Hindlimb muscle (tissue), 1 donor: Measurements from ENCODE around the gene SIAH1. TPM values are rescaled to one million over a fixed set of nuclear protein-coding genes. Genes with fewer than 3 reads are reported as not detected.
"Not testable (repeated sequence)": the region's sequence is repeated elsewhere in the genome, so short reads cannot be mapped to it uniquely, and the experiment has no call there.

ENCODE experiments used
- DNase-seq: peaks from one replicate; pipeline ENCODE4 v3.0.0-alpha.2; 2013
- polyA plus RNA-seq: library from polyadenylated mRNA; unstranded; fragments of 120-200 nt; gene quantifications from one replicate; pipeline ENCODE4 v1.2.1, GENCODE V29; 2013; ENCODE audit not compliant: insufficient read length

The SIAH1 gene, protein sequence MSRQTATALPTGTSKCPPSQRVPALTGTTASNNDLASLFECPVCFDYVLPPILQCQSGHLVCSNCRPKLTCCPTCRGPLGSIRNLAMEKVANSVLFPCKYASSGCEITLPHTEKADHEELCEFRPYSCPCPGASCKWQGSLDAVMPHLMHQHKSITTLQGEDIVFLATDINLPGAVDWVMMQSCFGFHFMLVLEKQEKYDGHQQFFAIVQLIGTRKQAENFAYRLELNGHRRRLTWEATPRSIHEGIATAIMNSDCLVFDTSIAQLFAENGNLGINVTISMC
- polyA plus RNA-seq: 28.2 TPM

DNA sequence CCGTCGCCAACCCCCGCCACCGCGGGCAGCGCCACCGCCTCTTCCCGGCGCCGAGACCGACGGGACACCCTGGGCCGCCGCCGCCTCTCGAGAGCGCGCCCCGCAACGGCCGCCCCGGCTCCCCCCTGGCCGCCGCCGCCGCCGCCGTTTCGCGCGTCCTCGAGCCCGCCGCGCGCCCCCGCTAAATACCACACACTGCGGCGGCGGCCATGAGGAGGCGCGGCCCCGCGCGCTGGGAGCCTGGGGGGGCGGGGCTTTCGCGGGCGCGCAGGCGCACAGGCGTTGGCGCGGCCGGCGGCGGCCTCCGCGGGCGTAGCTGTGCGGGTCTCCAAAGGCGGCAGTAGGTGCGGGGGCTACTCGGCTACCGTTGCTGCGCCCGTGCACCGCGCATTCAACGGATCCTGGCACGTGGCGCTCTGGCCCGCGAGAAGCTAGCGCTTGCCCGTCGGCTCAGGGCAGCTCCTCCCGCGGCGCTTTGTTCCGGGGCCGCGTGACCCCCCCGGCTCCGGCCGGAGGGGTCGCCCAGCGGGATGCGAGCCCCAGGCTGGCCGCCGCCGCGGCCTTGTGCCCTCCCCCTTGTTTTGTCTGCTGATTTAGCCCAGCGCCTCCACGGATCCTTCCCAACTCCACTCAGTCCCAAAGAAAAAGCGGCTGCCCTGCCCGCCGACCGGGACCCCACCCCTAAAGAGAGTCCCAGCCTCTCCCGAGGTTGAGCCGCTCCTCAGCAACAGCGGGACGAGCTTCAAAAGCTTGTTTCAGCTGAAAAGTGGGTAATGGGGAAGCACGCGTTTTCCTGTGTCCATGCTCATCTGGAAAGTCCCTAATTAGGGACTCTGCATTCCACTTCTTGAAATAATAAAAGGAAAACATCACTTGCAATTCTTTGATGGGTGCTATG, at the start of gene SIAH1:
Gene SIAH1, minus strand, starts transcription at position 161 of the 898 bp plus-strand sequence. CDS start 22,985 bp downstream, outside the sequence.
- DNase-seq: peak; percentile 92

DNA sequence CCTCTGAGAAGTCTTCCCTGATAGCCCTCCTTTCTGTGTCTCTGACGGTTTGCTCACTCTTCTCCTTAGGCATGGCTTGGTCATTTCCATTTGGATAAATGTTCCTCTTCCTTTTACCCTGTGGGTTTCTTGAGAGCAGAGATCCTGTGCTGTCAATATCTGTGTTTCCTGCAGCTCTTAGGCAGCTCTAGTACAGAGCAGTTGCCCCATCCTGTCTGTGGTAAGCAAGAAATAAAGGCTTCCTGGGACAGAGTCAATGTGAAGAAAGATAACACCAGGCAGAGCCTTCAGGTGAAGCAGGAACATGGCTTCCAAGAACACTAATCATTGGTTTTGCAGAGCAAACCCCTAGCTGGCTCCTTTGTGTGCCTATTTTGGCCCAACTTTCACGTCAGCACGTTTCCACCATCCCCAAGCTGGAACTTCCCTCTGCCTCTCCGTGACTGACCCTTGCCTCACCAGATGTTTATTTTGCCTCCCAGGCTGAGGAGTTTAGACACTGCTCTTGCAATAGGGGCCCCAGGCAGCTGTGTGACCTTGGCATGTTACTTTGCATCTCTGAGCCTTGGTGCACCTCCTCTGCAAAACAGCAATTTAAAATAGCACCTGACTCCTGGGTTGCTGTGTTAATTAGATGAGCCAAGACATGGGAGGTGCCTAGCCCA, 49.6 kb upstream of the SIAH1 start:
- peak; percentile 26 for DNase-seq

DNA sequence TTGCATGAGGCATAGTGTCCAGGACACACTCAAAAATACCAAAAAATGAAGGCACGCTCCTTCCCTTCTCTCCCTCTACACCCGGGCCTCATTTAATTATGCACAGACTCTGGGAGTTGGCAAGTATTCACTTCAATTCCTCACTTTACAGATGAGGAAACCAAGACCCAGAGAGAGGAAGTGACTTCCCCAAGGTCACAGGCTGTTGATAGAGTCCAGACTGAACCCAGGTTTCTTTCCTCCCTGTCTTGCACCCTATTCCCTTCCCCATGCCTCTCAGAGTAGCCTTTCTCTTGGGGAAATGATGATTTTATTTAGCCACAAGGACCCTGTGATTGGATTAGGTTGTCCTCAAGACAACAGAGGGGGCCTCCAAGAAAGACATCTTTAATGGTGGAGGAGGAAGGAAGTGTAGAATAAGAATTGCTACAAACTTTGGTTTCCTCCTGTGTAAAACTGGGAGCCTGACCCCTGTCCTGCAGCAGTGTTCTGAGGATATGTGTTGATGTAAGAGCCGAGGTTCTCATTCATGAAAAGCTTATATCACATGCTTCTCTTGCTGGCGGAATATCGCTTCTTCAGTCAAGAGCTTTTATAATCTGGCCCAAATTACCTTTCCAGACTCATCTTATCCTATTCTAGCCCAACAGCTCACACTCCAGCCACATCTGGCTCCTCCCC, 48.8 kb upstream of the SIAH1 start:
- no peak for DNase-seq

DNA sequence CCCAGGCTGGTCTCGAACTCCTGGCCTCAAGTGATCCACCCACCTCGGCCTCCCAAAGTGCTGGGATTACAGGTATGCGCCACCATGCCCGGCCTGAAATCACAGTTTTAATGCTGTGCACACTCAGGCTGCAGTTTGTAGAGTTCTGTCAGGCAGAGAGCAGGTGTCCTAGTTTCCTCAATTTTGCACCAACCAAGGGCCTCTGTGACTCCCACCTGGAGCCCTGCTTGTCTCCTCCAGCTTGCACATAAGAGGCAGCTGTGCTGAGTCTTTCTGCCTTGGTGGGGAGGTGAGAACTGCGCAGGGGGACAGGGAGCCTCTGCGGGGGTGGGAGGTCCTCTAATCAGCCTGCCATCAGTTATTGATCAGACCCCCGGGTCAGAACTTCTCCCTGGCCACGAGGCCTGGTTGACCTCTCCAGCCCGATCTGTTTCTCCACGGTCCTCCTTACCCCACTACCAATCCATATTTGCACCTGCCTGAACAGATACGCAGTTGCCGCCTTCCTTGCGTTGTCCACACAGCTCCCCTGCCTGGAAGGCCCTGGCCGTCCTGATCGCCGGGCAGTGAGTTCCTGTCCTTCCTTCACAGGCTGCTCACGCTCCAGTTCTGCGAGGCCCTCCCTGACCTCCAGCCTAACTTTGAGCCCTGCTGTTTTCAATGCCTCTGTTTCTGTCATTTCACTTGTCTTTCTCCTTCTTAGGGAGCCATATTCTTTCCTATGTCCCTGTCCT, 48.1 kb upstream of the SIAH1 start:
- no peak for DNase-seq

DNA sequence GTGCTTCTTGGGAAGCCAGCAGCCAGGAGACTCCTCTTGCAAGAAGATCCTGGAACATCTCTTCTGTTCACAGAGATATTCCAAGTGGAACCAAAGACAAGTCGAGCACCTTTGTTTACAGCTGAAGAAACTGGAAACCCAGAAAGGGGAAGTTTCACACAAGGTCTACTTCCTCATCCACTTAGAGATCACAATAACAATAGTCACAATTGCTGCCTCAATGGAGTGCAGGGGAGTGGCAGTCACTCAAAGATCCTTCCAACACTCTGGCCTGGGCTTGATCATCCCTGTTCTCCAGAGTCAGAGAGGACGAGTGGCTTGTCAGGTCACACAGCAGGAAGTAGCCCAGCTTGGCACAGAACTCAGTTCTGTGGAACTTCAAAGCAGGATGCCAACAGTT, 46.9 kb upstream of the SIAH1 start:
- no peak for DNase-seq

DNA sequence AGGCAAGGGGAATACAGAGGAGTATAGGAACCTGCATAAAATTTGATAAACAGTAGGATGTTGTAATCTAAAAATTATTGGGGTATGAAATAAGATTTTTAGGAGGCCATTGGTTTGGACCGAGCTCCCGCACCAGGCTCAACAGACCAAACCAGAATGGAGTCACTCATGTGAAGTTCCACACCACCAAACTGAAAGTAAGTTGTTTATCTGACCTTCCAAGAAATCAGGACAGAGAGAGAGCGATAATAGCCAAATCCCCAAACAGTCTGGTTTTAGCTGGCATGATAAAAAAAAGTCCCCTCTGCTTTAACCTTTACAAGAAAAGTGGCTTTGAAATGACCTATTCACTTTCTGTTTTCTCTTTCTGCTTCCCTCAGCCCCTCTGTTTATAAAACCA, 45.7 kb upstream of the SIAH1 start:
- DNase-seq: no peak

DNA sequence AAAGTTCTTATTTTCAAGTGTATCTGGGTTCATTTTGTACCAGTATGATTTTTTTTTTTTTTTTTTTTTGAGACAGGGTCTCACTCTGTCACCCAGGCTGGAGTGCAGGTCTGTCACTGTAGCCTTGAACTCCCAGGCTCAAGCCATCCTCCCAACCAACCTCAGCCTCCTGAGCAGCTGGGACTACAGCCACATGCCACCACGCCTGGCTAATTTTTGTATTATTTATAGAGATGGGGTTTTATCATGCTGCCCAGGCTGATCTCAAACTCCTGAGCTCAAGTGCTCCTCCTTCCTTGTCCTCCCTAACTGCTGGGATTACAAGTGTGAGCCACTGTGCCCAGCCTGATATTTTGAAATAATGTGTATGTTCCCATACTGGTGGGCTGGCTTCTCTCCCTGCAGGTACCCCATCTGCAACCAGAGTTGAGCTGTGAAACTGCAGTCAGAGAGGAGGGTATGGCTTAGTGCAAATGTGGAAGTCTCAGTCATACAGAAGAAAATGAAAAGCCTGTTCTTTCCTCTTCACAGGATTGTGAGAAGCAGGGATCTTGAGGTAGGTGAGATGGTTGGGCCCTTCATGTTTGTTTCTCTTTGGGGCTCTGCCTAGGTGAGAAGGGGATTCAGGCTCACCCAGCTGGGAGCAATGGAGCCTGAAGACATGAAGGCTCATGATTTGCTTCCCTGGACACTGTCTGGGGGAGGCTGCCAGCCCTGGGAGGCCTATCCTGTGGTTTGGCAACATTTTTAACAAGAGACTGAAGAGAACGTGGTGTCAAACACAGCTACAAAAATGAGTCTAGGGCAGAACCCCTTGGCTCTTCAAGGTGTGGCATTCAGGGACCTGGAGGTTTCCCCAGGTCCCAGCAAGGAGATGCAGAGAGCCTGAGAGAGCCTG, 41.3 kb upstream of the SIAH1 start:
- no peak for DNase-seq

DNA sequence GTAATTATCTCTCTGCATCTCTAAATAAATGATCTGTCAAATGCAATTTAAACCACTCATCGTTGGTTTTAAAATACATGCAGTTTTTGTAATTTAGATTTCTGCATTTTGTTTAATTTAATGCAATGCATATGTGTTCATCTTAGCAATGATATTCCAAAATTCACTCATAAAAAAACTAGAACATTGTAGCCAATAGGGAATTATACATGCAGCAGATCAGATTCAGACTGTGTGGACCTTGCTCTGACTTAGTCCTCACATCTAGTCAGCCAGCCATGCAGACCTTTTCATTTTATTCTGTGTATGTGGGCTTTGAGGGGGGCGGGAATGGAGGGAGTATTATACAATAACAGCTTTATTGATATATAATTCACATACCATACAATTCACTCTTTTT, 37.3 kb upstream of the SIAH1 start:
- DNase-seq: no peak

DNA sequence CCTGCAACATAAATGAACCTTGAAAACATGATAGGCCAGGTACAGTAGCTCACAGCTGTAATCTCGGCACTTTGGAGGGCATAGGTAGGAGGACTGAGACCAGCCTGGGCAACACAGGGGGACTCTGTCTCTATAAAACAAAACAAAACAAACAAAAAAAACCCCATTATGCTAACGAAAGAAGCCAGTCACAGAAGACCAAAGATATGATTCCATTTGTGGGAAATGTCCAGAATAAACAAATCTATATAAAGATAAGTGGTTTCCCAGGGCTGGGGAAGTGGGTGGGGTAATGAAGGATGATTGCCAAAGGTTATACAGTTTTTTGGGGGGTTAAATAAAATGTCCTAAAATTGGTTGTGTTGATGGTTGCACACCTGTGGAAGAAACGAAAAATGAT, 36.5 kb upstream of the SIAH1 start:
- DNase-seq: no peak

DNA sequence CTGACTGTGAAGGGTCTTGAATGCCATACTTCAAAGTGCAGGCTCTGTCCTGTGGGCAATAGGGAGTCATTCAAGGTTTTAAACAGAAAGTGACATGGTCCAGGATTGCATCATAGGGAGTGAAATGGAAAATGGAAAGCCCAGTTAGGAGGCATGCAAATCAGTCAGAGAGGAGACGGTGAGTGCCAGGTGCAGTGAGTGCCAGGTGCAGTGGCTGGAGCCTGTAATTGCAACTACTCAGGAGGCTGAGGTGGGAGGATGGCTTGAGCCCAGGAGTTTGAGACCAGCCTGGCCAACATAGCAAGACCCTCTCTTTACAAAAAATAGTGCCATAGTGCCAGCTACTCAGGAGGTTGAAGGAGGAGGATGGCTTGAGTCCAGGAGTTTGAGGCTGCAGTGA, 35.2 kb upstream of the SIAH1 start:
- DNase-seq: no peak

DNA sequence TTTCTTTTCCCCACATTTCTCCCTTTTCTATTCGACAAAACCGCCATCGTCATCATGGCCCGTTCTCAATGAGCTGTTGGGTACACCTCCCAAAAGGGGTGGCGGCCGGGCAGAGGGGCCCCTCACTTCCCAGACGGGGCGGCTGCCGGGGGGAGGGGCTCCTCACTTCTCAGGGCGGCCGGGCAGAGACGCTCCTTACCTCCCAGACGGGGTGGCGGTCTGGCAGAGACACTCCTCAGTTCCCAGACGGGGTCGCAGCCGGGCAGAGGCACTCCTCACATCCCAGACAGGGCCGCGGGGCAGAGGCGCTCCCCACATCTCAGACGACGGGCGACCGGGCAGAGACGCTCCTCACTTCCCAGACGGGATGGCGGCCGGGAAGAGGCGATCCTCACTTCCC, 31.4 kb upstream of the SIAH1 start:
- DNase-seq: not testable (repeated sequence)

DNA sequence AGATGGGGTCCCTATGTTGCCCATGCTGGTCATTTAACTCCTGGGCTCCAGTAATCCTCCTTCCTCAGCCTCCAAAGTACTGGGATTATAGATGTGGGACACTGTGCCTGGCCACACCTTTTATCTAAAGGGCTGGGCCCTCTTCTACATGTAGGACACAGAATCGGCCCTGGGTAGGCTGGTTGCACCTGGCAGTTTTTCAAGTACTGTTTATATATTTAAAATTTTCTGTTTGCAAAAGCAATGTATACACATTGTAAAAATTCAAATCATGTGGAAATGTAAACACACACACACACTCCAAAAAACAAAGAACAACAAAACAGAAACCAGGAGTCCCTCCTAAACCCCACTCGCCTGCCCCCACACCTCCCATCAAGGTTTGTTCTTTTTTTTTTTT, 28.1 kb upstream of the SIAH1 start:
- no peak for DNase-seq

DNA sequence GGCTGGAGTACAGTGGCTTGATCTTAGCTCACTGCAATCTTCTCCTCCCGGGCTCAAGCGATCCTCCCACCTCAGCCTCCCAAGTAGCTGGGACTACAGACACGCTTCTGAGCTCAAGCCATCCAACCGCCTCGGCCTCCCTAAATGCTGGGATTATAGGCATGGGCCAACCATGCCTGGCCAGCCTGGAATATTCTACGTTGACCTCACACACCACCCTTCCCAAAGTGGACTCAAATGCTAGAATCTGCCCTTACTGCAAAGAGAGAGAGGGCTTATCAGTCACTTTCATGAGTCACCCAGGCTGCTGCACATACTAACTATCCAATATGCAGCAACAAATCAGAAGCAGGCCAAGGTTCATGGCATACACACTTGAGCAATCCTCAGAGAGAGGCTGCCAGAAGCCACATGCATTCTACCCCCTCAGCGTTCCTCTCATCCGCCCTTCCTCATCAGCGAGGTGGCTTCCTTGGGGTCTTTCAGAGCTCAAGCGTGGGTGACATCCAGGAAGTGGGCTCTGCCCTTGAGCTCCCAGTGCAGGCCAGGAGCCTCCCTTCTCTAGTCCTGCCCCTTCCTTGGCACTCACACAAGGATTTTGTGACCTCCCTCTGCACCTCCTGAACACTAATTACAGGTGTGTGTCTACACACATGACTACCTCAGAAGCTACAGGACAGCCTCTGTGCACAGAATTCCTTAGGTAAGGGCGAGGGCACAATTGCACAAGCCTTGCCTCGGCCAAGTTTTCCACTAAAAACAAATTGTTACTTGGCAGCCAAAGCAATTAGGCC, 24.8 kb upstream of the SIAH1 start:
- no peak for DNase-seq

DNA sequence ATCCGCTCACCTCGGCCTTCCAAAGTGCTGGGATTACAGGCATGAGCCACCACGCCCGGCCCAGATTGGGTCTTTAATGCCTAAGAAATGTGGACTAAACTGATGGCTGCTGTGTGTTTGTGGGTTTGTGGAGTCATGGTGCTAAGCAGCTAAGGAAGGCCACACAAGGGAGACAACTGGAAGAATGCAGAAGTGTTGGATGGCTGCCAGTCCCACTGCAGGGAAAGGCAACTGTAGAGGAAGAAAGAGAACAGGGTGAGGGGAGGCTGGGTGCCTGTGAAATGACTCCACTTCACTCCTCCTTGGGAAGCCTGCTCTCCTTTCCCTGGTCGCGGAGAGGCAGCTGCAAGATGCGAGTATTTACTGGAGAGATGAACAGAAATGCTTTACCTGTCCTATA, 23.5 kb upstream of the SIAH1 start:
- DNase-seq: peak; percentile 32

DNA sequence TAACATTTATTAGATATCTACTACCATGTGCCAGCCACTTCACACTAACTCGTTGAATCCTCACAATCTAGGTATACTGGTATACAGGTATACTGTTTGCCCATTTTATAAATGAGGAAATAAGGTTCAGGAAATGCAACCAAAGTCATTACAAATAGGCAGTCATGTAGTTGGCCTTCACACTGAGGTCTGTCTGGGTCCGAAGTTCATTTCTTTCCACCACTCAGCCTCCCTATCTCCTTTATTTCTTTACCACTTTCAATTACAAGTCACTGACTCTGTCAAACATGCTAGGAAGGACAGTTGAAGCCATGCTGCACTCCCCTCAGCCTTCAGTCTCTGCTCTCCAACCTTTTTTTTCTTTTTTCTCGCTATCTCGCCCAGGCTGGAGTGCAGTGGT, 20.7 kb upstream of the SIAH1 start:
- DNase-seq: no peak

DNA sequence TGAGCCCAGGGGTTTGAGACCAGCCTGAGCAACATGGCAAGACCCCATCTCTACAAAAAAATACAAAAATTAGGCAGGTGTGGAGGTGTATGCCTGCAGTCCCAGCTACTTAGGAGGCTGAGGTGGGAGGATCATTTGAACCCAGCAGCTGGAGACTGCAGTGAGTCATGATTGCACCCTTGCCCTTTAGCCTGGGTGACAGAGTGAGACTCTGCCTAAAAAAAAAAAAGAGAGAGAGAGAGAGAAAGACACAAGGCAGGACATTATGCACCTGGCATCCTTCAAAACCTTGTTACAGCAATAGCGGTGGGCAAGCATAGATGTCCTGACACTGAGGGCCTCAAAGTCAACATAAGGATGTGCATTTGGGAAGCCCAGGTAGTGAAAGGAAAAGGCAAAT, 19.9 kb upstream of the SIAH1 start:
- DNase-seq: no peak

DNA sequence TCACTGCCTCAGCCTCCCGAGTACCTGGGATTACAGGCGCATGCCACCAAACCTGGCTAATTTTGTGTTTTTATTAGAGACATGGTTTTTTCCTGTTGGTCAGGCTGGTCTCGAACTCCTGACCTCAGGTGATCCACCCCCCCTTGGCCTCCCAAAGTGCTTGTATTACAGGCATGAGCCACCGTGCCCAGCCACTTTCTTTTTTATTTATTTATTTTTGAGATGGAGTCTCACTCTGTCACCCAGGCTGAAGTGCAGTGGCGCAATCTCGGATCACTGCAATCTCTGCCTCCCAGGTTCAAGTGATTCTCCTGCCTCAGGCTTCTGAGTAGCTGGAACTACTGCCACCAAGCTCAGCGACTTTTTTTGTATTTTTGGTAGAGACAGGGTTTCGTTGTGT, 17.3 kb upstream of the SIAH1 start:
- not testable (repeated sequence) for DNase-seq

DNA sequence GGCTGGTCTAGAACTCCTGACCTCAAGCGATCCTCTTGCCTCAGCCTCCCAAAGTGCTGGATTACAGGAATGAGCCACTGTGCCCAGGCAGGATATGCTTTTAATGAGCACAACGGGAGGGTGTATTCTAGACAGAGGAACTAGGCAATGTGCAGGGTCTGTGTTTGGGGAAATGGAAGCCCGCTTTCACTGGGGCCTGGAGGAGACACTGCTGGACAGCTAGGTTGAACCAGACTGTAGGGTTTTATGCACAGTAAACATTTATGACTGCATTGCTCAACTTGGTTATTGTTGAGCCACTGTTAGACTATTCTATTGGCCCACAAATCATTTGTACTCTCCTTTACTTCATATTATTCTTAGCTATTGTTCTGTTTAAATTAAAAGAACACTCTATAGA, 10.2 kb upstream of the SIAH1 start:
- no peak for DNase-seq

DNA sequence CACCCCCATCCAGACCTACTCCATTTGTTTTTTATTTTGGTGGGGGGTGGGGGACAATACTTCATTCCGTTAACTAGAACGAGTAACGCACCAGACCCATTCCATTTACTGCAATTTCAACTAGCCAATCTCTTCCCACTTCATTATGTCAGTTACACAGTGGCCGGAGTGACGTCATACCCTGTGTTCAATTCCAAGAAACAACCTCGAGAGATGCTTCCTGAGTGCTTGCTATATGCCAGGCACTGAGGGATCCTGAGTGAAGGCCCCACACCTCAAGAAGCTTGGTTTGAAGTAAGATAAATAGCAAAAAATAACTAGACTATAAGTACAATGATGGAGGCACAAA, 9.1 kb upstream of the SIAH1 start:
- no peak for DNase-seq
